Activated naive CD4-positive, alpha-beta T cell treated with anti-CD3 and anti-CD28 coated beads for 36 hours (primary cell): ENCODE data around the gene CRAMP1. TPM values are rescaled to one million over a fixed set of nuclear protein-coding genes. Genes with fewer than 3 reads are reported as not detected.

Source experiments
- CTCF ChIA-PET: fragments of 350-600 bp; sonication (Branson Sonifier 250); formaldehyde crosslinking; loops from one replicate; lab custom pipeline; 2021; ENCODE audit warnings: antibody characterized with exemption; lab: Charles Lee
- DNase-seq: peaks from one replicate; pipeline ENCODE4 v3.0.0-alpha.2; 2020
- H3K27ac Mint-ChIP-seq: one replicate; pipeline ENCODE4 v1.8.0; 2021; ENCODE audit warnings: mild to moderate bottlenecking, mixed read lengths
- H3K27me3 Mint-ChIP-seq: one replicate; pipeline ENCODE4 v1.8.0; 2021; ENCODE audit warnings: low read depth, mixed read lengths
- H3K36me3 Mint-ChIP-seq: one replicate; pipeline ENCODE4 v1.8.0; 2021; ENCODE audit warnings: low read depth, mixed read lengths
- H3K4me1 Mint-ChIP-seq: one replicate; pipeline ENCODE4 v1.8.0; 2021; ENCODE audit warnings: low read depth, mixed read lengths
- H3K4me3 Mint-ChIP-seq: one replicate; pipeline ENCODE4 v1.8.0; 2021; ENCODE audit warnings: mild to moderate bottlenecking, moderate library complexity, mixed read lengths
- H3K9me3 Mint-ChIP-seq: one replicate; pipeline ENCODE4 v1.8.0; 2021; ENCODE audit warnings: mixed read lengths
- intact Hi-C: fragments of 100-400 bp; cut with micrococcal nuclease; formaldehyde crosslinking; loops from one replicate; pipeline ENCODE4 v1.15.1; 2023
- total RNA-seq, 2 experiments: library from RNA; stranded (reverse); gene quantifications; one replicate each; pipeline ENCODE4 v1.2.3, GENCODE V29; 2021

Gene CRAMP1
- total RNA-seq, 2 experiments from 2014 or later: 11.3 to 15.7 TPM

GRCh38 chr16:1641261-1641660 lies 29.1 kb downstream of the CRAMP1 start:
- H3K27me3 Mint-ChIP-seq: no peaks in the 10 kb centered on the region
- no peaks in the 10 kb centered on the region for H3K9me3 Mint-ChIP-seq
- intact Hi-C loops: no loop called here
- CTCF ChIA-PET: no interaction called here
- no peak overlapping the region for H3K27ac Mint-ChIP-seq
- H3K4me1 Mint-ChIP-seq: peaks cover 24% of the 10 kb centered on the region
- H3K4me3 Mint-ChIP-seq: no peak overlapping the region
- peaks cover 19% of the 10 kb centered on the region for H3K36me3 Mint-ChIP-seq
- DNase-seq: no peak

- Mint-ChIP-seq H3K9me3 (no peaks in the 10 kb centered on the region), H3K4me3 (no peak overlapping the region), H3K36me3 (peaks cover 19% of the 10 kb centered on the region), H3K4me1 (peaks cover 30% of the 10 kb centered on the region), H3K27ac (no peak overlapping the region), H3K27me3 (no peaks in the 10 kb centered on the region)
- CTCF ChIA-PET: no interaction called here
- intact Hi-C loops: no loop called here
- DNase-seq: no peak
These were observed 30.0 kb downstream of the CRAMP1 start for GRCh38 chr16:1642148-1642547.

DNA sequence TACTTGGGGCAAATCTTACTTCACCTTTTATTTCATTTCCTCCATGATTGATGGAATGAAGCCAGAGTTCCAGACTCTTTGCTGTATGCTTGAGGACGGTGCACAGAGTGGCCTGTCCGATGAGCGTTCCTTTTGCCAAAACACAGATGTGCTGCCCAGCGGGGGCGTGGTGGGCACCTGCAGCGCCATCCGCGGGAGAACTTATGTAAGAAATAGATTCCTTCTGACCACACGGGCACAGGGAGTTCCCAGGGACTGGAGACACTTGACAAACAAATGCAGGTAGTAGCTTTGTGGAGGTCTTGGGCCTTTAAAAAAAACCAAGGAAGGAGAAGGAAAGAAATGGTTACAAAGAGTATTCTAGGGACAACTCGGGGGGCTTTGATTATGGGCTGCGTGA lies 30.6 kb downstream of the CRAMP1 start:
- CTCF ChIA-PET: no interaction called here
- DNase-seq: no peak
- H3K27me3 Mint-ChIP-seq: no peaks in the 10 kb centered on the region
- no peak overlapping the region for H3K27ac Mint-ChIP-seq
- peaks cover 31% of the 10 kb centered on the region for H3K4me1 Mint-ChIP-seq
- intact Hi-C loops: no loop called here
- peaks cover 20% of the 10 kb centered on the region for H3K36me3 Mint-ChIP-seq
- H3K4me3 Mint-ChIP-seq: no peak overlapping the region
- no peaks in the 10 kb centered on the region for H3K9me3 Mint-ChIP-seq

DNA sequence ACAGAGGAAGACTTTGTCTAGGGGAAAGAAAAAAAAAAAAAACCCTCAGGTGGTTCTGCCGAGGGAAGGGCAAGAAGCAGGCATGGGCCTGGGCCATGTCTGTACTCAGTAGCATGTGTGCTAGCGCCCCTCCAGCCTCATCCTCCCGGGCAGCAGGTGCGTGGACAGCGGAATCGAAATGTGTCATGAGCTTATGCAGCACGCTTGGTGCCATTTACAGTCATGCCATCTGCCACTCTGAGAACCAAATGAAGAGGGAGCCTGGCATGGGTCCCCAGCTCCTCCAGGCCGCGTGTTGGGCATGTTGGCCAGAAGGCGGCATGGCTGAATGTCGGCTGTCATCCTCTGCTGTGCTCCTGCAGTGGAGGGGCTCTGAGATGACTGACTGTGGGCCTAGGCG lies 31.4 kb downstream of the CRAMP1 start:
- intact Hi-C loops: no loop called here
- CTCF ChIA-PET: no interaction called here
- Mint-ChIP-seq H3K4me3 (no peak overlapping the region), H3K9me3 (no peaks in the 10 kb centered on the region), H3K4me1 (peaks cover 35% of the 10 kb centered on the region), H3K27me3 (no peaks in the 10 kb centered on the region), H3K27ac (no peak overlapping the region), H3K36me3 (peaks cover 24% of the 10 kb centered on the region)
- DNase-seq: no peak

DNA sequence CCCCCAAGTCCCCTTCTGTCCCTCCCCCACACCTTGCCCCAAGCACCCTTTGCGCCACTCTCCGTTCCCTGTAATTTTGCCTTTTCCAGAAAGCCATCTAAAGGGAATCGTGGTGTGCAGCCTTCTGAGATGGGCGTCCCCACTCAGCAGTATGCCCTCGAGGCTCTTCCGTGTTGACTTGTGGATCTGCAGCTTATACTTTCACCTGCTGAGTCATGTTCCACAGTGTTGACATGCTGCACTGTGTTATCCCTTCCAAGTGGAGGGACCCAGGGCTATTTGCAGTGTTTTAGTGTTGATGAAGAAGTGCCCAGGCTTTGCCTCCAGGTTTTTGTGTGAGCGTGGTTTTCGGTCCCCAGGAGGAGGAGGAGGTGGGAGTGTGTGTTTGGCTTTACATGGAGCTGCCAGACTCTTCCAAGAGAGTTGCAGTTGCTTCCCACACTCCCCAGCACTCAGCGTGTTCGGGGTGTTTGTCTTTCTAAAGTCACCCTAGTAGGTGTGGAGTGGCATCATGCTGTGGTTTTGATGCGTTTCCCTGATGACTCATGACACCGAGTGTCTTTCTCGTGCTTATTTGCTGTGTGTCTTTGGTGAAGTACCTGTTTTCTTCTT lies 33.9 kb downstream of the CRAMP1 start:
- intact Hi-C loops: no loop called here
- Mint-ChIP-seq H3K27me3 (no peaks in the 10 kb centered on the region), H3K27ac (peak overlapping the region; percentile 48), H3K4me3 (no peak overlapping the region), H3K9me3 (no peaks in the 10 kb centered on the region), H3K4me1 (peaks cover 28% of the 10 kb centered on the region), H3K36me3 (peaks cover 21% of the 10 kb centered on the region)
- DNase-seq: peak; percentile 59
- CTCF ChIA-PET: no interaction called here

GRCh38 chr16:1647856-1648255 lies 35.7 kb downstream of the CRAMP1 start:
- CTCF ChIA-PET: interaction anchor here (0.6 kb wide), 1 partner anchor 607 kb away, joined by 8 read pairs; no protein-coding TSS in a partner anchor
- no peak for DNase-seq
- Mint-ChIP-seq H3K9me3 (no peaks in the 10 kb centered on the region), H3K27me3 (no peaks in the 10 kb centered on the region), H3K36me3 (peaks cover 26% of the 10 kb centered on the region), H3K4me3 (no peak overlapping the region), H3K4me1 (peaks cover 28% of the 10 kb centered on the region), H3K27ac (no peak overlapping the region)
- intact Hi-C loops: no loop called here

DNA sequence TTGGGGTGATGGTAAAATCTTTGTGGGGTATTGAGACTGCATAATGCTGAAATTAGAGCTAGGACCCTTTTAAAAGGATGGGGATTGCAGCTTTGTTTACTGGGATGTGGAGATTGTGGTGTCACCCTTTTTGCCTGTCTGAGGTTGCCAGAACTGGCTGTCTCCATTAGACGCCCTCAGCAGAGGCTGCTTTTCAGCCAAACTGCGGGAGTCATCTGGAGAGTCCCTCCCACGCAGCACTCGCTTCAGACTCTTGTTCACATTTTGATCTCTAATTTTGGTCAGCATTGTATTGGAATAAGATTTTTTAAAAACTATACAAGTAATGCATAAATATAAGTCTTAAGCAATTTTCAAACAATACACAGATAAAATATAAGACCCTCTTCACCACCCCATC lies 38.0 kb downstream of the CRAMP1 start:
- Mint-ChIP-seq H3K27me3 (no peaks in the 10 kb centered on the region), H3K4me1 (peaks cover 22% of the 10 kb centered on the region), H3K4me3 (no peak overlapping the region), H3K36me3 (peaks cover 29% of the 10 kb centered on the region), H3K9me3 (no peaks in the 10 kb centered on the region), H3K27ac (no peak overlapping the region)
- intact Hi-C loops: no loop called here
- CTCF ChIA-PET: no interaction called here
- DNase-seq: no peak

DNA sequence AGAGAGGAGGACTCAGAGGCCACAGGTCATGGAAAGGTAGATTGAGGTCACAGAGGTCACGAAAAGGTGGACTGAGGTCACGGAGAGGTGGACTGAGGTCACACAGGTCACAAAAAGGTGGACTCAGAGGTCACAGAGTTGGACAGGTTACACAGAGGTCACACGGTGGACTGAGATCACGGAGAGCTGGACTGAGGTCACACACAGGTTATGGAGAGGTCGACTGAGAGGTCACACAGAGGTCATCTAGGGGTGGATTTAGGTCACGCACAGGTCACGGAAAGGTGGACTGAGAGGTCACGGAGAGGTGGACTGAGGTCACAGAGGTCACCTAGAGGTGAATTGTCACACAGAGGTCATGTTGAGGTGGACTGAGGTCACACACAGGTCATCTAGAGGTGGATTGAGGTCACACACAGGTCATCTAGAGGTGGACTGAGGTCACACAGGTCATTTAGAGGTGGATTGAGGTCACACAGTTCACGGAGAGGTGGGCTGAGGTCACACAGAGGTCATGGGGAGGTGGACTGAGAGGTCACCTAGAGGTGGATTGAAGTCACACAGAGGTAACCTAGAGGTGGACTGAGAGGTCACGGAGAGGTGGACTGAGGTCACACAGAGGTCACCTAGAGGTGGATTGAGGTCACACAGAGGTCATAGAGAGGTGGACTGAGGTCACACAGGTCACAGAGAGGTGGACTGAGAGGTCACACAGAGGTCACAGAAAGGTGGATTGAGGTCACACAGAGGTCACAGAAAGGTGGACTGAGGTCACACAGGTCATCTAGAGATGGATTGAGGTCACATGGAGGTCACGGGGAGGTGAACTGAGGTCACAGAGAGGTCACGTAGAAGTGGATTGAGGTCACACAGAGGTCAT lies 39.2 kb downstream of the CRAMP1 start:
- CTCF ChIA-PET: no interaction called here
- intact Hi-C loops: no loop called here

DNA sequence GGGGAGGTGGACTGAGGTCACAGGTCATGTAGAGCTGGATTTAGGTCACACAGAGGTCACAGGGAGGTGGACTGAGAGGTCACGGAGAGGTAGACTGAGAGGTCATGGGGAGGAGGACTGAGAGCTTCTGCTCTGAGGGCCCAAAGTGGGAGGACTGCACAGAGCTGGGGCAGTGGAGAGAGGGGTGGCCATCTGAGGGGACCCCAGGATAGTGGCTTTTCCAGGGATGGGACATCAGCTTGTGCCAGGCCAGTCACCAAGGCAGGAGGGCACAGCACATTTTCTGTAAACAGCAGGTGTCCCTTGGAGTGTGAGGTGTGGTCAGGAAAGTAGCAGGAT lies 39.8 kb downstream of the CRAMP1 start:
- Mint-ChIP-seq H3K36me3 (peaks cover 31% of the 10 kb centered on the region), H3K27me3 (no peaks in the 10 kb centered on the region), H3K4me3 (no peak overlapping the region), H3K27ac (no peak overlapping the region), H3K4me1 (peaks cover 6% of the 10 kb centered on the region), H3K9me3 (no peaks in the 10 kb centered on the region)
- intact Hi-C loops: no loop called here
- CTCF ChIA-PET: no interaction called here
- DNase-seq: no peak

More for the DNA sequence above, 39.2 kb downstream of the CRAMP1 start:
- Mint-ChIP-seq H3K4me1 (peaks cover 11% of the 10 kb centered on the region), H3K27ac (no peak overlapping the region), H3K27me3 (no peaks in the 10 kb centered on the region), H3K9me3 (no peaks in the 10 kb centered on the region), H3K4me3 (no peak overlapping the region), H3K36me3 (peaks cover 31% of the 10 kb centered on the region)
- DNase-seq: no peak

GRCh38 chr16:1653023-1653422 lies 40.9 kb downstream of the CRAMP1 start:
- CTCF ChIA-PET: no interaction called here
- H3K27ac Mint-ChIP-seq: no peak overlapping the region
- H3K4me1 Mint-ChIP-seq: peaks cover 2% of the 10 kb centered on the region
- H3K36me3 Mint-ChIP-seq: peaks cover 26% of the 10 kb centered on the region
- H3K9me3 Mint-ChIP-seq: no peaks in the 10 kb centered on the region
- DNase-seq: no peak
- no peaks in the 10 kb centered on the region for H3K27me3 Mint-ChIP-seq
- intact Hi-C loops: no loop called here
- no peak overlapping the region for H3K4me3 Mint-ChIP-seq

DNA sequence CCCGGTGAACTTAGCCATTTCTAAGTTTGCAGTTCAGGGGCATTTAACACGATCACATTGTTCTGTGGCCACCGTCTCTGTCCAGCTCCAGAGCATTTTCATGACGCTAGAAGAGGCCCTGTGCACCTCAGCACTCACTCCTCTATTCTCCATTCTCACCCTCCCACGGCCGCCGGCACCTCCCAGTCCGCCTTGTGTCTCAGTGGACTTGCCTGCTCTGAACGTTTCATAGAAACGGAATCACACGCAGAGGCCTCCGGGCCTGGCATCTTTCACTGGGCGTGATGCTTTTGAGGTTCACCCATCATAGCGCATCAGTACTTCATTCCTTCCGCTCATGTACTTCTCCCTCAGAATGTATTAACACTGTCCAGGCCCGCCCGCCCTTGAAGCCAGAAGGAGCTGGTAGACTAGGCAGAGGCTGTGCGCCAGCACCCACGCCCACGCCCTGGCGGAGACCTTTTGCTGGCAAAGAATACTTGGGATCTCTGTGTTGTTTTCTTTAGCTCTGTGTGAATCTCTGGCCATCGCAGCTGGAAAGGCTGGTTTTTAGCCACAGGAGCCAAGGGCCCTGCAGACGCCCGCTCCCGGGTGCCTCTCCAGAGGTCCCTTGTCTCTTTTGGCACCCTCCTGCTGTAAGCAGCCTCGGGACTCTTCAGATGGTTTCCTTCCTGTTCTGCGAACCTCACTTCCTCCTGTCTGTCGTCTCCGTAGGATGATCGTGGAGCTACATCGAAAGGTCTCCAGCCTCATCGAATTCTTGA lies 42.5 kb downstream of the CRAMP1 start:
- Mint-ChIP-seq H3K36me3 (peaks cover 27% of the 10 kb centered on the region), H3K9me3 (no peaks in the 10 kb centered on the region), H3K27ac (peak overlapping the region; percentile 27), H3K4me1 (no peaks in the 10 kb centered on the region), H3K4me3 (no peak overlapping the region), H3K27me3 (no peaks in the 10 kb centered on the region)
- CTCF ChIA-PET: no interaction called here
- no peak for DNase-seq
- intact Hi-C loops: no loop called here

GRCh38 chr16:1655269-1655807 lies 43.2 kb downstream of the CRAMP1 start:
- CTCF ChIA-PET: no interaction called here
- Mint-ChIP-seq H3K27ac (no peak overlapping the region), H3K36me3 (peaks cover 27% of the 10 kb centered on the region), H3K4me1 (no peaks in the 10 kb centered on the region), H3K9me3 (no peaks in the 10 kb centered on the region), H3K27me3 (no peaks in the 10 kb centered on the region), H3K4me3 (no peak overlapping the region)
- intact Hi-C loops: no loop called here
- no peak for DNase-seq
